Measurements from ENCODE around the gene EPB41L3. TPM values are rescaled to one million over a fixed set of nuclear protein-coding genes. Genes with fewer than 3 reads are reported as not detected.

Gene EPB41L3
- total and polyA plus RNA-seq, 2 experiments from 2014 or later: 8.0 to 11.7 TPM

DNA sequence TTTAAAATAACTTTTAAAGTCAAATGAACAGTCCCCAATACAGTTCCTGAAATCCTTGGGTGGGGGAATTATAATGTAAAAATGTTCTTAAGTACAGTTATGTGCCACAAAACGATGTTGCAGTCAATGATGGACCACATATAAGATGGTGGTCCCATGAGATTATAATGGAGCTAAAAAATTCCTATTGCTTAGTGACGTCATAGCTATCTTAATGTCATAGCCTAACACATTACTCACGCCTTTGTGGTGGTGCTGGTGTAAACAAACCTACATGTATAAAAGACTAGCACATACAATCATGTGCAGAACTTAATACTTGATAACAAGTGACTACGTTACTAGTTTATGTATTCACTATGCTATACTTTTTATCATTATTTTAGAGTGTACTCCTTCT is 109.4 kb downstream of the EPB41L3 start:
- TF ChIP-seq EZH2phosphoT487 (IDR thresholded peaks at IDR 0.05; ENCODE audit: unreplicated experiment) (no peak), JUNB (IDR thresholded peaks at IDR 0.05; ENCODE audit: unreplicated experiment) (no peak), CREB1 (CRISPR knock-in tag; IDR thresholded peaks at IDR 0.05; ENCODE audit: low read depth) (no peak), NANOG (IDR thresholded peaks at IDR 0.05; ENCODE audit: borderline replicate concordance) (no peak), POLR2AphosphoS5 (IDR thresholded peaks at IDR 0.05; ENCODE audit: low read depth) (no peak), STAT1 (IDR thresholded peaks at IDR 0.05; ENCODE audit: unreplicated experiment) (no peak), EZH2 (IDR thresholded peaks at IDR 0.05; ENCODE audit: low read depth, unreplicated experiment) (no peak), ZNF462 (CRISPR knock-in tag; IDR thresholded peaks at IDR 0.05) (no peak), ZNF114 (CRISPR knock-in tag; IDR thresholded peaks at IDR 0.05) (no peak)
- TF ChIP-seq, protein P1, sequence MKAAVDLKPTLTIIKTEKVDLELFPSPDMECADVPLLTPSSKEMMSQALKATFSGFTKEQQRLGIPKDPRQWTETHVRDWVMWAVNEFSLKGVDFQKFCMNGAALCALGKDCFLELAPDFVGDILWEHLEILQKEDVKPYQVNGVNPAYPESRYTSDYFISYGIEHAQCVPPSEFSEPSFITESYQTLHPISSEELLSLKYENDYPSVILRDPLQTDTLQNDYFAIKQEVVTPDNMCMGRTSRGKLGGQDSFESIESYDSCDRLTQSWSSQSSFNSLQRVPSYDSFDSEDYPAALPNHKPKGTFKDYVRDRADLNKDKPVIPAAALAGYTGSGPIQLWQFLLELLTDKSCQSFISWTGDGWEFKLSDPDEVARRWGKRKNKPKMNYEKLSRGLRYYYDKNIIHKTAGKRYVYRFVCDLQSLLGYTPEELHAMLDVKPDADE (IDR thresholded peaks at IDR 0.05): no peak
- TF ChIP-seq, protein P2, sequence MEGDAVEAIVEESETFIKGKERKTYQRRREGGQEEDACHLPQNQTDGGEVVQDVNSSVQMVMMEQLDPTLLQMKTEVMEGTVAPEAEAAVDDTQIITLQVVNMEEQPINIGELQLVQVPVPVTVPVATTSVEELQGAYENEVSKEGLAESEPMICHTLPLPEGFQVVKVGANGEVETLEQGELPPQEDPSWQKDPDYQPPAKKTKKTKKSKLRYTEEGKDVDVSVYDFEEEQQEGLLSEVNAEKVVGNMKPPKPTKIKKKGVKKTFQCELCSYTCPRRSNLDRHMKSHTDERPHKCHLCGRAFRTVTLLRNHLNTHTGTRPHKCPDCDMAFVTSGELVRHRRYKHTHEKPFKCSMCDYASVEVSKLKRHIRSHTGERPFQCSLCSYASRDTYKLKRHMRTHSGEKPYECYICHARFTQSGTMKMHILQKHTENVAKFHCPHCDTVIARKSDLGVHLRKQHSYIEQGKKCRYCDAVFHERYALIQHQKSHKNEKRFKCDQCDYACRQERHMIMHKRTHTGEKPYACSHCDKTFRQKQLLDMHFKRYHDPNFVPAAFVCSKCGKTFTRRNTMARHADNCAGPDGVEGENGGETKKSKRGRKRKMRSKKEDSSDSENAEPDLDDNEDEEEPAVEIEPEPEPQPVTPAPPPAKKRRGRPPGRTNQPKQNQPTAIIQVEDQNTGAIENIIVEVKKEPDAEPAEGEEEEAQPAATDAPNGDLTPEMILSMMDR (conservative IDR thresholded peaks at IDR 0.05; ENCODE audit: low read depth in 2 of 2): no peak
- TF ChIP-seq, protein P3, sequence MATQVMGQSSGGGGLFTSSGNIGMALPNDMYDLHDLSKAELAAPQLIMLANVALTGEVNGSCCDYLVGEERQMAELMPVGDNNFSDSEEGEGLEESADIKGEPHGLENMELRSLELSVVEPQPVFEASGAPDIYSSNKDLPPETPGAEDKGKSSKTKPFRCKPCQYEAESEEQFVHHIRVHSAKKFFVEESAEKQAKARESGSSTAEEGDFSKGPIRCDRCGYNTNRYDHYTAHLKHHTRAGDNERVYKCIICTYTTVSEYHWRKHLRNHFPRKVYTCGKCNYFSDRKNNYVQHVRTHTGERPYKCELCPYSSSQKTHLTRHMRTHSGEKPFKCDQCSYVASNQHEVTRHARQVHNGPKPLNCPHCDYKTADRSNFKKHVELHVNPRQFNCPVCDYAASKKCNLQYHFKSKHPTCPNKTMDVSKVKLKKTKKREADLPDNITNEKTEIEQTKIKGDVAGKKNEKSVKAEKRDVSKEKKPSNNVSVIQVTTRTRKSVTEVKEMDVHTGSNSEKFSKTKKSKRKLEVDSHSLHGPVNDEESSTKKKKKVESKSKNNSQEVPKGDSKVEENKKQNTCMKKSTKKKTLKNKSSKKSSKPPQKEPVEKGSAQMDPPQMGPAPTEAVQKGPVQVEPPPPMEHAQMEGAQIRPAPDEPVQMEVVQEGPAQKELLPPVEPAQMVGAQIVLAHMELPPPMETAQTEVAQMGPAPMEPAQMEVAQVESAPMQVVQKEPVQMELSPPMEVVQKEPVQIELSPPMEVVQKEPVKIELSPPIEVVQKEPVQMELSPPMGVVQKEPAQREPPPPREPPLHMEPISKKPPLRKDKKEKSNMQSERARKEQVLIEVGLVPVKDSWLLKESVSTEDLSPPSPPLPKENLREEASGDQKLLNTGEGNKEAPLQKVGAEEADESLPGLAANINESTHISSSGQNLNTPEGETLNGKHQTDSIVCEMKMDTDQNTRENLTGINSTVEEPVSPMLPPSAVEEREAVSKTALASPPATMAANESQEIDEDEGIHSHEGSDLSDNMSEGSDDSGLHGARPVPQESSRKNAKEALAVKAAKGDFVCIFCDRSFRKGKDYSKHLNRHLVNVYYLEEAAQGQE (IDR thresholded peaks at IDR 0.05; ENCODE audit: unreplicated experiment): no peak
- Histone ChIP-seq H2AFZ (no peak overlapping the region), H3K9me2 (ENCODE audit: insufficient read depth) (no peaks in the 10 kb centered on the region), H3K4me3 (no peak overlapping the region), H3K79me2 (replicated peaks; ENCODE audit: insufficient read depth) (no peaks in the 10 kb centered on the region), H3K27me3 (ENCODE audit: insufficient read depth) (no peaks in the 10 kb centered on the region), H4K20me1 (replicated peaks; ENCODE audit: insufficient read depth) (no peaks in the 10 kb centered on the region), H3K36me3 (ENCODE audit: insufficient read depth) (no peaks in the 10 kb centered on the region), H3K4me2 (no peak overlapping the region), H3K4me1 (ENCODE audit: insufficient read depth) (no peaks in the 10 kb centered on the region), H3F3A (replicated peaks; ENCODE audit: low read depth) (no peaks in the 10 kb centered on the region), H3K27ac (ENCODE audit: low read depth) (no peak overlapping the region)
- ATAC-seq: no peak
- no peaks in the 10 kb centered on the region for H3K27me3 Mint-ChIP-seq (ENCODE audit: insufficient read depth, low read depth, poor library complexity)
- no peaks in the 10 kb centered on the region for H3K9me3 Mint-ChIP-seq
- no peaks in the 10 kb centered on the region; the same call in 2 of the 3 replicates for H3K4me1 Mint-ChIP-seq
- DNase-seq (ENCODE audit: low spot score): no peak
- H3K36me3 Mint-ChIP-seq (ENCODE audit: low read depth): no peaks in the 10 kb centered on the region
- no peak overlapping the region for H3K4me3 Mint-ChIP-seq
- no peak overlapping the region for H3K27ac Mint-ChIP-seq
